Central memory CD4-positive, alpha-beta T cell (primary cell): ENCODE results near the gene STAT5B.
"Not testable (repeated sequence)": the region's sequence is repeated elsewhere in the genome, so short reads cannot be mapped to it uniquely, and the experiment has no call there.

Source experiments
- DNase-seq: peaks from one replicate; pipeline ENCODE4 v3.0.0; 2022

The STAT5B gene

DNA sequence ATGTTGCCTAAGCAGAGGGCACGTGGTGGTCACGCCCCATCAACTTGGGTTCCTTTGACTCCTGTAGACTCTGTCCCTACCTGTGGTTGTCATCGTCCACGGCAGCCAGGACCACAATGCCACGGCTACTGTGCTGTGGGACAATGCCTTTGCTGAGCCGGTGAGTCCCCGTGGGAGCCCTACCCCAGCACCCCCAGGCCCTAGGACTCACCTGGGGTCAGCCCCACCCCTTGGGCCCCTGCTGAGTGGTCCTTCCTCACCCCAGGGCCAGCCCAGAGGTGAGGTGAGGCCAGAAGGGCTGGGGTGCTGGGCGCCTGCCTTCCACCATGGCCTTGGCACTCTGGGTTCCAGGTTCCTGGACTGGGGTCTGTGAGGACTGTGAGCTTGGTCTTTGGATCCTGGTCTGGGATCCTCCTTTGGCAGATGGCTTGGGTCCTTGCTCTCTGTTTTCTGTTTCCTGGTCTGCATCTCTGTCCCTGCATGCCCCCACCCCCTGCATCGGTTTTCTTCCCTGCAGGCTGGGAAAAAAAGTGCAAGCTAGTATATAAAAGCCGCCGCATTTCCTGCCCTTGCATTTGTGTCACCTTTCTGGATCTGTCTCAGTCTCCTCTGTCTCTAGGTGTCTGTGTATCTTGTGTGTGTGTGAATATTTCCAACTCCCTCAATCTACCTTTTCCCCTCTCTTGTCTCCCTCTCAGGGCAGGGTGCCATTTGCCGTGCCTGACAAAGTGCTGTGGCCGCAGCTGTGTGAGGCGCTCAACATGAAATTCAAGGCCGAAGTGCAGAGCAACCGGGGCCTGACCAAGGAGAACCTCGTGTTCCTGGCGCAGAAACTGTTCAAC is 29.6 kb upstream of the STAT5B start:
- DNase-seq: peak; percentile 30

DNA sequence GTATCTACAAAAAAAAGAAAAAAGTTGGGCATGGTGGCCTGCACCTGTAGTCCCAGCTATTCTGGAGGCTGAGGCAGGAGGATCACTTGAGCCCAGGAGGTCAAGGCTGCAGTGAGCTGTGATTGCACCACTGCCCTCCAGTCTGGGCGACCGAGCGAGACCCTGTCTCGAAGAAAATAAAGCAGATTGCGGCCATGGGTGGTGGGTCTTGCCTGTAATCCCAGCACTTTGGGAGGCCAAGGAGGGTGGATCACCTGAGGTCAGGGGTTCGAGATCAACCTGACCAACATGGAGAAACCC is 28.8 kb upstream of the STAT5B start:
- not testable (repeated sequence) for DNase-seq

DNA sequence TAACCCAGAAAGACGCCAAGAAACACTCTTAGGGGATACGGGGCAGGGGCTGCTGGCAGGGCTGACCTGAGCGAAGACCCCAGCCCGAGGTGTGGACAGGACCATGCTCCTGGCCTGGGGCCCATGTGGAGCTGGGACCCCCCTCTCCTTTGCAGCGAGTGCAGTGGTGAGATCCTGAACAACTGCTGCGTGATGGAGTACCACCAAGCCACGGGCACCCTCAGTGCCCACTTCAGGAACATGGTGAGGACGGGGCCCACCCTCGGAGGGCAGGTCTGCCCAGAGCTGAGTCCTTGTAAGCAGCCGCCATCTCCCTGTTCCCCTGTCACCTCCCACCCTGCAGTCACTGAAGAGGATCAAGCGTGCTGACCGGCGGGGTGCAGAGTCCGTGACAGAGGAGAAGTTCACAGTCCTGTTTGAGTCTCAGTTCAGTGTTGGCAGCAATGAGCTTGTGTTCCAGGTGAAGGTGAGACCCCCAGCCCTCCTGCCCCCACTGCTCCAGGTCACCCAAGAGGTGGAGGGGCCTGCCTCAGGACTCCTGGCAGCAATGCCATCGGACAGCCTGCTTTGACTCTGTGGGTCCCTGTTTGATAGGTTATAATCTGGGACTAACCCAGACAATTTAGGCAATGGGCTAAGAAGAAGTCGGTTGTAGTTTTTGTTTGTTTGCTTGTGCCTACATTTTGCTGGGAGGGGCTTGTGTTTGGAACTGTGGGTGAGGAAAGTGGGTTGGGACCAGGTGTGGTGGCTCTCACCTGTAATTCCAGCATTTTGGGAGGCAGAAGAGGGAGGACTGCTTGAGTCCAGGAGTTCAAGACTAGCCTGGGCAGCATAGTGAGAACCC is 28.2 kb upstream of the STAT5B start:
- DNase-seq: no peak

DNA sequence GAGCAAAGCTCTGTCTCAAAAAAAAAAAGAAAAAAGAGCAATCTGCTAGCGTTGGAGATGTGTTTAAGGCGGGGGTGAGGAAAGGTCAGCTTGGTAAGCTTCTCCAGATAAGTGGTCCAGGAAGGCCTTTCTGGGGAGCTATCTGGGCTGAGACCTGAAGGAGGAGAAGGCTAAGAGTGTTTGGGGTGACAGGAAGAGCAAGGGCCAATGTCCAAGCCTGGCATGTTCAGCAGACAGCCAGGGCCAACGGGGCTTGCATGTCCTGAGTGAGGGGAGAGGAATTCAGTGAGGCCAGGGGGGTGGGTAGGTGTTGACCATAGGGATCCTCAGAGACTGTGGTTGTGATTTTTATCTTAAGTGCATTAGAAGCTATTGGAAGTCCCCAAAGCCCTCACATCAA is 27.5 kb upstream of the STAT5B start:
- no peak for DNase-seq

DNA sequence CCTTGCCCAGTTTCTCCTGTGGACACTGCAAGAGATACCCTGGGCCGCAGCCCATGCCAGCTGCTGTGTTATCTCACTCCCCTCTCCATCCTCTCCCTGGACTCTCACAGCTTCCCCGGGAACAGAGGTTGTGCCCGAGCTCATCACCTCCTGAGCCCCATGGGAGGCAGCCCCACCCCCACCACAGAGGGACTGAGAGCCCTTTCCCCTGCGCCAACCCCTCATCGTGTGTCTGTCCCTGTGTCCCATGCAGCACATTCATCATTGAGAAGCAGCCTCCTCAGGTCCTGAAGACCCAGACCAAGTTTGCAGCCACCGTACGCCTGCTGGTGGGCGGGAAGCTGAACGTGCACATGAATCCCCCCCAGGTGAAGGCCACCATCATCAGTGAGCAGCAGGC is 24.8 kb upstream of the STAT5B start:
- no peak for DNase-seq

DNA sequence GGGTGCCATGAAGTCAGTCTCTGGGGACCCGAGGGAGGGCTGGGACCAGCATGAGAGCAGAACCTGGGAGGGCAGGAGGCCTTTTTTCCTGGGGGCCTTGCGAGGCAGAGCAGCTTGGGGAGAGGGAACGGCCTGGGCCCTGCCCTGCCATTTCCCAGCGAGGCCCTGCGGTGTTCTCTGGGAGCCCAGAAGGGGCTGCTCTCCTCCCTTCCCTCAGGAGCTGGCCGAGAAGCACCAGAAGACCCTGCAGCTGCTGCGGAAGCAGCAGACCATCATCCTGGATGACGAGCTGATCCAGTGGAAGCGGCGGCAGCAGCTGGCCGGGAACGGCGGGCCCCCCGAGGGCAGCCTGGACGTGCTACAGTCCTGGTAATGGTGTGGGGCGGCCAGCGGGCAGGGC is 23.7 kb upstream of the STAT5B start:
- DNase-seq: not testable (repeated sequence)

DNA sequence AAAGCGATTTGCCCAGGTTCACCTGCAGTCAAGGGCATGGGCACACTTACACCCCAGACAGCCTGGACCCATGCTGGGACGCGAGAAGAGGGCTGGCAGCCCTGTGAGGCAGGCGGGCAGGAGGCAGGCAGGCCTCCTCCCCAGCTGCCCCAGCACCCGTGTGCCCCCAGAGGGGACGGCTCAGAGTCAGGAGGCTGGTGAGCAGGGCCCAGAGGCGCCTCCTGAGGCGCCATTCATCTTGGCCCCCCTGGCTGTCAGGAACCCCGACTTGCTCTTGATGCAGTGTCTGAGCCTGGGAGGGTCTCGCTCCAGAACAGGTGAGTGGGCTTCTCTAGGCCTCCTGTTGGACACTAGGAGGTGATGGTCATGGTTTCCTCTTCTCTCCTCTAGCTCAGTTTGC is 23.2 kb upstream of the STAT5B start:
- DNase-seq: not testable (repeated sequence)

DNA sequence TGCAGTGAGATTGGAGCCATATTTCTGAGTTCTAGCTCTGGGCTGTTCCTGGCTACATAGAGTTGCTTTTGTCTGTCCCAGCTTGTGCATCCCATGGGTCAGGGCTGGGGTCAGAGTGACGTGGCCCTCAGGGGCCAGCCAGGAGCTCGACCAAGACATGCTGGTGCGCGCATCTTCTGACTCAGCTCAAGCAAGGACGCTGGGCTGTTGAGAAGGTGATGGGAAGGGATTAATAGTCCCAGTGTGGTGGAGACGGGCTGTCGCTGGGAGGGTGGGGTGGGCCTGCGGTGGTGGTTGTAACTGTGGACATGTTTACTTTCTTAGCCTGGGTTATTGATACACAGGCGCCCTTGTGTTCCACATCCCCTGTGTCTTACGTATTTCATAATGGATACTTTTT is 21.6 kb upstream of the STAT5B start:
- not testable (repeated sequence) for DNase-seq

DNA sequence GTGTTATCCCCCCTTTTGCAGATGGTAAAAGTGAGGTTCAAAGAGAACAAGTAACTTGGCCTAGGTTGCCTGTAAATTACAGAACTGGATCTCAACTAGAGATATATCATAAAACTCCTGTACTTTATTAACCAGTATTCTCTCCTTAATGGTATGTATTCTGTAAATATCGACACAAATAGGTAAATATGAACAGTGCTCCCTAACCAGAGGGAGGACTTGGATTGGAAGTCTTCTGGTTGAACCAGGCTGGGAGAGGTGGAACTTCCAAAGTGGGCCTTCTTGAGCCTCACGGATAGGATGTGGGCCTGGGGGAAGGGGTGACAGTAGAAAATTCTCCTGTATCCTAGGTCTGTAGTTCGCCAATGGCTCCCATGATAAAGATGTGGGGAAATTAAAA is 19.8 kb upstream of the STAT5B start:
- DNase-seq: no peak

DNA sequence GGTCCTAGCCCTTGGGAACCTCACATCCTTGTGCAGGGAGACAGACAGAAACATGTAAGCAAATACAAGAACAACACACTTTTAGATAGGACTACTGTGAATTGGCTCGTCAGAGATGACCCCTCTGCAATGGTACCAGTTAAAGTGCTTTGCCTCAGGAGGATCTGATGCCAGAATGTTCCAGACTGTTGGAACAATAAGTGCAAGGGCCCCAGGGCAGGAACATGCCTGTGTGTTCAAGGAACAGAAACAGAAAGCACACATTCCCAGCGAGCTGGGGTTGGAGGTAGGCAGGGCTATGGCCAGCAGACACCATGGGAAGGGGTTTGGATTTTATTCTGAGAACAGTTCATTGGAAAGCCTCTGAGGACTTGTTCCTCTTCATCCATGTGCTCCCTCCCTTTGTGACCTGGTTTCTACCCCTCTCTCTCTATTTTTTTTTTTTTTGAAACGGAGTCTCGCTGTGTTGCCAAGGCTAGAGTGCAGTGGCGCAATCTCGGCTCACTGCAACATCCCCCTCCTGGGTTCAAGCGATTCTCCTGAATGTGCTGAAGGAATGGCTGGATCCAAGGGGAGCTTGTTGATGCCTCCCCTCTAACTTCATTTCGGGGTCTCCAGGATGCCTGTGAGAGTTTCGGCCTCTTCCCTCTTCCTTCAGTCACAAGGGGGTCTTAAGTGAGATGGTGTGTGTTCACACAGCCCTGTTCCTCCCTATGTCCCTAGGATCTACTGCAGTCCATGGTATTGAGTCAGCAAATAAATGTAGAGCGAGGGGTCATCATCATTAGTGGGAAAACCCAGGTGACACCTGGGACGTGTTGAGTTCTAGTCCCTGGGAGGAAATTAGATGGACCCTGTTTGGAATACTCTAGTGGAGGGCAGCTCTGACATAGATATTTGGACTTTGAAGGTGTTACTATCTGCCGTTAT is 18.5 kb upstream of the STAT5B start:
- no peak for DNase-seq

DNA sequence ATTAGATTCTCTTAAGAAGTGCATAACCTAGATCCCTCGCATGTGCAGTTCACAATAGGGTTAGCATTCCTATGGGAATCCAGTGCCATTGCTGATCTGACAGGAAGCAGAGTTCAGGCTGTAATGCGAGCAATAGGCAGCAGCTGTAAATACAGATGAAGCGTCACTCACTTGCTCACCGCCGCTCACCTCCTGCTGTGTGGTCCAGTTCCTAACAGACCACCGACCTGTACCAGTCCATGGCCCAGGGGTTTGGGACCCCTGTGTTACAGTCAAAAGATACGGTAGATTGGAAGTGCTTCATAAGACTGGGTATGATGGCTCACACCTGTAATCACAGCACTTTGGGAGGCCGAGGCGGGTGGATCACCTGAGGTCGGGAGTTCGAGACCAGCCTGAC is 14.9 kb upstream of the STAT5B start:
- no peak for DNase-seq

DNA sequence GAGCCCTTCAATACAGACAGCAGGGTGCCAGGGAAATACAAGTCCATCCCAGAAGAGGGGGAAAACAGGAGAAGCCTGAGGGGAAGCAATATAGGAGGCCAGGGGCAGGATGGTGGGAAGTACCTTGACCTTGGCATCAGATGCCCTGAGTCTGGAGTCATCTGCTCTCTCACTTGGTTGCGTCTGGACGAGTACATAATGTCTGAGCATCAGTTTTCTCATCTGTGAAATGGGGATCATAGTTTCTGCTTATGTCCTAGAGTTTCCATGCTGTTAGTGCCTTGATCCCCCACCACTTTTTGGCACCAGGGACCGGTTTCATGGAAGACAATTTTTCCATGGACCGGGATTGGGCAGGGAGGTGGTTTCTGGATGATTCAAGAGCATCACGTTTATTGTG is 14.4 kb upstream of the STAT5B start:
- DNase-seq: no peak

DNA sequence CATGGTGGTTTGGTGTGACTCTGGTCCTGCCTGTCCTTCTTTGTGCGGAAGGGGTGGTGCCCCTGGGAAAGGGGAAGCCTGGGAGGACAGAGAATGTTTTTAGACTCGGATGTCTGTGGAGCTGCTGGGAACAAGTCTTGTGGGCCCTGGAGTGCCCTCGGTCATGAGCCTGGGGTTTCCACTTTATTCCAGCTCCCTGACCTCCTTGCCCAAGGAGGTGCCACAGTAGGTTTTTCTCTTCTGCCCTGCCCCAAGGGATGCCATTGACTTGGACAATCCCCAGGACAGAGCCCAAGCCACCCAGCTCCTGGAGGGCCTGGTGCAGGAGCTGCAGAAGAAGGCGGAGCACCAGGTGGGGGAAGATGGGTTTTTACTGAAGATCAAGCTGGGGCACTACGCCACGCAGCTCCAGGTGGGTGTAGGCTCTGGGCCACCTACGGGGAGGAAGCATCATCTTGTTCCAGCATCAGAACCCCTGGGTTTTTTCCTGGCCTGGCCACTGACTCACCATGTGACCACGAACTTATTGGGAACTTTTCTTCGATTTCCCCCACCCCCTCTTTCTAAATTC is 13.5 kb upstream of the STAT5B start:
- DNase-seq: no peak

DNA sequence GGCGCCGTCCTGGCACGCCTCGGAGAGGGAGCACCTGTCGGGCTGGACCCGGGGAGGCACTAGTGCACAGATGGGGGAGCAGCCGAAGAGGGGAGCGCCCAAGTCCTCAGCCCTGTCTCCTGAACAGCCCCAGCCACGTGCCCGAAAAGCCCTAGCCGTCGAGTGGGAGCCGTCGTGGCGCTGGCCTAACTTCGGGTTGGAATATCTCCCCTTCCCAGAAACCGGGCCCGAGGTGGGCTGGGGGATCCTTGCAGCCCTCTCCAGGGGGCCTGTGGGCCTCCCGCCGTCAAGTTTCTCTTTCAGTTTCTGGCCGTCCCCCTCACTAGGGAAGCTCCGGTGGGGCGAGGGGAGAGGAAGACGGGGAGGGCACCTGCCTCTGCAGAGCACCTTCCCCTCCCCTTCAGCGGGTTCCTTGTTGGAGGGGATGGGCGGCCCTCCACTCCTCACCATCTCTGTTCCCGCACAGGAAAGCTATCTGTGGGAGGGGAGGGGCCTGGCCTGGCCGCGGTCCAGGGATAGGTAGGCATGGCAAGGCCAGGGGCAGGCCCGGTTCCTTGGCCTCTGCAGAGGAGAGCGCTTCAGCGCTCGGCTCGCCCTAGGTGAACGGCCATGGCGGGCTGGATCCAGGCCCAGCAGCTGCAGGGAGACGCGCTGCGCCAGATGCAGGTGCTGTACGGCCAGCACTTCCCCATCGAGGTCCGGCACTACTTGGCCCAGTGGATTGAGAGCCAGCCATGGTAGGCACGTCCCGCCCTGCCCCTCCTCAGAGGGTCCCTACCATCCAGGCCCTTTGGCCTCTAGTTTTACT is 12.8 kb upstream of the STAT5B start:
- peak; percentile 62 for DNase-seq

DNA sequence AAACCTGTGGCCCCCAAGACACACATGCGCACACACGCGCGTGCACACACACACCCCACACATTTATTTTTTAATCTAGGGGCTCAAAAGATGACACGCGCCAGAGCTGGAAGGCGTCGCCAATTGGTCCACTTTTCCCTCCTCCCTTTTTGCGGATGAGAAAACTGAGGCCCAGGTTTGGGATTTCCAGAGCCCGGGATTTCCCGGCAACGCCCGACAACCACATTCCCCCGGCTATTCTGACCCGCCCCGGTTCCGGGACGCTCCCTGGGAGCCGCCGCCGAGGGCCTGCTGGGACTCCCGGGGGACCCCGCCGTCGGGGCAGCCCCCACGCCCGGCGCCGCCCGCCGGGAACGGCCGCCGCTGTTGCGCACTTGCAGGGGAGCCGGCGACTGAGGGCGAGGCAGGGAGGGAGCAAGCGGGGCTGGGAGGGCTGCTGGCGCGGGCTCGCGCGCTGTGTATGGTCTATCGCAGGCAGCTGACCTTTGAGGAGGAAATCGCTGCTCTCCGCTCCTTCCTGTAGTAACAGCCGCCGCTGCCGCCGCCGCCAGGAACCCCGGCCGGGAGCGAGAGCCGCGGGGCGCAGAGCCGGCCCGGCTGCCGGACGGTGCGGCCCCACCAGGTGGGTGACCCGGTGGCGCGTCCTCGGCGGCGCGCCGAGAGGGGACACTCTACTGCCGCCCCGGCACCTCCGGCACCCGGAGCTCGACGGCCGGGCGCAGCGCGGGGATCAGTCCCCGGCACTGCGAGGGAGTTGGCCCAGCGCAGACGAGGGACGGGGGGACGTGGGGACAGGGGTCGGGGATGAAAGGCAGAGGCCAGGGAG is 12.0 kb upstream of the STAT5B start, which contains the start of gene STAT5A:
Gene STAT5A, plus strand, starts transcription at position 522 of the 826 bp plus-strand sequence. CDS start 914 bp downstream, outside the sequence.
- peak; percentile 84 for DNase-seq

DNA sequence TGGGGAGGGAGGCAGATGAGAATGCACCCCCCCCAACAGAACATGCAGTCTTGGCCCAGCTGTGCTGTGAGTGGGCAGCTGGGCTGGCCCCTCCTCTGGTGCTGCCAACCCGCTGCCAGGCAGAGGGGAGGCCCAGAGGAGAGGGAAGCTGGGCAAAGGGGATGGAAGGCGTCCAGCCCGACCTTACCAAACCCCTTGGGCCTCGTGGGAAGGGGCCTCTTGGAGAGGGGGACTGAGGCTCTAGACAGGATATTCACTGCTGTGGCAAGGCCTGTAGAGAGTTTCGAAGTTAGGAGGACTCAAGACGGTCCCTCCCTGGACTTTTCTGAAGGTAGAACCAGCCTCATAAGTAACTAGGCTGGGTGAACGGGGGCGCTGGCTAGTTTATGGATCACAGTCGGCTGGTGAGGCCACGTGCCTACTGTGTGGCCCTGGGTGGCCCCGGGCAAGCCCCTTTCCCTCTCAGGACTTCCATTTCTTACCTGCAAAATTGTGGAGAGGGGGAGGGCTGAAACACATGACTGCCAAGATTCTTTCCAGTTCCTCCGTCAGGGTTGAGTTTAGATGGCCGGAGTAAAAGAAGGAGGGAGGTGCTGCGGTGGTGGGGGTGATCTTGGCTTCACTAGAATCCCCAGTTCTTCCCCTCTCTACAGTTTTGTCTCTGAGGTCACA is 11.2 kb upstream of the STAT5B start:
- DNase-seq: no peak

DNA sequence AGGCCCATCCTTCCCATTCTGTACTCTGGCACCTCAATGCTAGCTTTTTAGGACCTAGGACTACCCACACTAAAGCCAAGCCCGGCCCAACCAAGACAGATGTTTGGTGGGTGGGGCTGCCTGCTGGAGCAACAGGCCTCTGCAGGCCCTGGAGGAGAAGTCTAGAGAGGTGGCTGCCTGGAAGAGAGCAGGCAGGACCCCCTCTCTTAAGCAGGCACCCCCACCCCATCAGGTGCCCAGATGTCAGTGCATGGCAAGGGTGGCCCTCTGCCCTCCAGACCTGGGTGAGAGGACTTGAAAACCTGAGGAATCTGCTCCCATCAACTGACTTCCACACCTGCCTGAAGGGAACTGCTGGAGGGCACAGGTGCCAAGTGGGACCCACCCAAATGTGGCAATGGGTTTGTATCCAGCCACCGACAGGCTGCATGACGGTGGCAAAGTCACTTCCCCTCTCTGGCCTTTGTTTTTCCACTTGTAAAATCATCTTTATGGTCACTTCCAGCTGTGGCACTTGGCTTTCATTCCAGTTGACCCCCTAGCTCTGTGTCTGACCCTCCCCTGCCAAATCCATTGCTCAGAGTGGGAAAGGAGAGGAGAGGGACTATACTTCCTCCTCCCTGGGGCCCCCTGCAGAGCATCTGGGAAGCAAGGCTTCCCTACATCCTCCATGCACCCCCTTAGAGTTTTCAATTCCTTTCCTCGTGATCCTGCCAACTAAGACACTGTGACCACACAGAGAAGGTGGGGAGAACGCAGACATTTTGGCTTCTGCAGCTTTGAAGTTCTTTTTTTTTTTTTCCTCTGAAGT is 10.4 kb upstream of the STAT5B start:
- DNase-seq: no peak

DNA sequence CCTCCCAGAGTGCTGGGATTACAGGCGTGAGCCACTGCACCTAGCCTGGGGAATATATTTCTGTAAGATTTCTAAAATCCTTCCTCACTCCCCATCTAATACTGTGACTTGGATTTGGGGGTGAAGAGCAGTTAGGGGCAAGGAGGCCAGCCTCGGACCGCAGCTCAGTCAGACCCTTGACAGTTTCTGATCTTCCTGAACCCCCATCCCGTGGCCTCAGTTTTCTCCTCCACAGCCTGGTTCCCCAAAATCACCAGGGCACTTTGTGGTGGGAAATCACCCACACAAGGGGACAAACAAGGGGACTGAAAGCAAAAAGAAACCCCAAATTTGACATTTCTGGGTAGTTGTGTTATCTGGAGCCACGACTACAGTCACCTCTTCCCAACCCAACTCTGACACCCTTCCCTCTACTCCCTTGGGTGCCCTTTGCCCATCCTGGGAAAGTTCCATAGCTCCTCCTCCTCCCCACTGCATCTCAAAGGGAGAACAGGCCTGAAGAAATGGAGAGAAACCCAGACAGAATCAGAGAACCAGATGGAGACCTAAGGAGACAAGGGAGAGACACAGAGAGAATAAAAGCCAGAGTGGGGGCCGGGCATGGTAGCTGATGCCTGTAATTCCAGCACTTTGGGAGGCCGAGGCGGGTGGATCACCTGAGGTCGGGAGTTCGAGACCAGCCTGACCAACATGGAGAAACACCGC is 9.3 kb upstream of the STAT5B start:
- no peak for DNase-seq

DNA sequence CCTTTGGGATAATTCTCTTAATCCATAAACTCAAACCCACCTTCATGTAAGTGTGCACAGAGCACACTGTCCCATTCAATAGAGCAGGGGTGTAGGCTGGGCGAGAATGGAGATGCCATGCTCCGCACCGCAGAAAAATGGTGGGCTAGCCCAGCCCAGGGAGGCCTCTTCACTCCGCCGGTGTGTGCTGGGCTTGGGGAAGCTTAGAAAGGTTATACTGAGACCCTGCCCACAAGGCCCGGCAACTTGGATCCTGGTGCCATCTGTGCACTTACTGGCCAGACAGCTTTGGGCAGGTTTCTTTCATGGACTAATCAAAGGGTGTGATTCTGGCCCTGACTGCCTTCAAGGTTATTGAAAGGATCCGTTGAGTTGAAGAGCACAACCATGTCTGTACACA is 8.4 kb upstream of the STAT5B start:
- no peak for DNase-seq
